Transverse colon (tissue), 4 donors: ENCODE measurements around the gene NDUFV2. TPM values are rescaled to one million over a fixed set of nuclear protein-coding genes. Genes with fewer than 3 reads are reported as not detected.

Experiments used
- DNase-seq: peaks from one replicate; pipeline ENCODE4 v3.0.0-alpha.2; 2019
- H3K27ac ChIP-seq, 4 donors: fragments of 200-600 bp; sonication (generic); 2 replicates each; pipeline ENCODE4 v1.5.1; 2016 to 2018; ENCODE audit warnings: inconsistent platforms in 4 of 4
- H3K27me3 ChIP-seq: fragments of 200-600 bp; sonication (generic); 2 replicates; pipeline ENCODE4 v1.5.1; 2017; ENCODE audit warnings: inconsistent platforms
- H3K36me3 ChIP-seq, 4 donors: fragments of 200-600 bp; sonication (generic); 2 replicates each; pipeline ENCODE4 v1.5.1; 2017 to 2019; ENCODE audit warnings: inconsistent platforms in 4 of 4
- H3K4me1 ChIP-seq, 4 donors: fragments of 200-600 bp; sonication (generic); 2 replicates each; pipeline ENCODE4 v1.5.1; 2017 to 2020; ENCODE audit warnings: inconsistent platforms in 4 of 4
- H3K4me3 ChIP-seq, 4 donors: fragments of 200-600 bp; sonication (generic); 1 replicate in 1 of 4; 2 replicates in 3 of 4; pipeline versions ENCODE4 v1.5.1 to v1.6.1; 2017 to 2019; ENCODE audit warnings: inconsistent platforms in 4 of 4
- H3K9me3 ChIP-seq, 2 donors: fragments of 200-600 bp; sonication (generic); 2 replicates each; pipeline ENCODE4 v1.5.1; 2017 to 2019; ENCODE audit warnings: inconsistent platforms in 2 of 2
- EP300 ChIP-seq: sonication (generic); formaldehyde crosslinking; IDR thresholded peaks from one replicate; pipeline ENCODE4 v1.6.1; 2017; ENCODE audit warnings: antibody characterized with exemption, low read depth
- POLR2A ChIP-seq: fragments of 450-650 bp; IDR thresholded peaks from one replicate; pipeline ENCODE4 v1.6.1; 2016; ENCODE audit warnings: antibody characterized with exemption, mild to moderate bottlenecking, moderate library complexity
- POLR2AphosphoS5 ChIP-seq, 3 donors: sonication (generic); formaldehyde crosslinking; IDR thresholded peaks; one replicate each; pipeline ENCODE4 v1.6.1; 2016; ENCODE audit warnings: antibody characterized with exemption in 3 of 3
- WGBS, 2 donors: methylation state at CpG; one replicate each; pipeline ENCODE4 v1.1.5; 2018; ENCODE audit warnings: low coverage in 1 of 2; 5-methylcytosine and 5-hydroxymethylcytosine counted together
- in situ Hi-C, 4 donors: fragments of 200-750 bp; cut with MboI; loops; one replicate each; pipeline versions ENCODE4 v1.15.0 to v1.15.1; 2017; ENCODE audit warnings: low sequenced_read_pairs in 3 of 4, low pct_ligation_motif_present in 1 of 4, low pct_unique_long_range_greater_than_20kb in 1 of 4
- intact Hi-C: fragments of 100-400 bp; cut with DNase I; formaldehyde crosslinking; loops from one replicate; pipeline ENCODE4 v1.15.1; 2023; ENCODE audit warnings: low total_unique reads
- total RNA-seq, 4 donors: library from RNA; depleted of rRNA; stranded (reverse); fragments of >200 nt; gene quantifications; one replicate each; pipeline ENCODE4 v1.1.0, GENCODE V29; 2016
- TF ChIP-seq, protein P1 (sequence below), 5 experiments: fragments of 200-600 bp in 3 of 5; fragments of 450-650 bp in 2 of 5; sonication (generic) in 3 of 5; IDR thresholded peaks; 1 replicate in 2 of 5; 2 replicates in 3 of 5; pipeline ENCODE4 v1.5.1; 2016 to 2017; ENCODE audit warnings: antibody characterized with exemption in 5 of 5, inconsistent platforms in 3 of 5, mild to moderate bottlenecking in 2 of 5, moderate library complexity in 1 of 5

Gene NDUFV2
- total RNA-seq, 4 donors from 2014 or later, result 24.7 to 140 (median 113) TPM

DNA sequence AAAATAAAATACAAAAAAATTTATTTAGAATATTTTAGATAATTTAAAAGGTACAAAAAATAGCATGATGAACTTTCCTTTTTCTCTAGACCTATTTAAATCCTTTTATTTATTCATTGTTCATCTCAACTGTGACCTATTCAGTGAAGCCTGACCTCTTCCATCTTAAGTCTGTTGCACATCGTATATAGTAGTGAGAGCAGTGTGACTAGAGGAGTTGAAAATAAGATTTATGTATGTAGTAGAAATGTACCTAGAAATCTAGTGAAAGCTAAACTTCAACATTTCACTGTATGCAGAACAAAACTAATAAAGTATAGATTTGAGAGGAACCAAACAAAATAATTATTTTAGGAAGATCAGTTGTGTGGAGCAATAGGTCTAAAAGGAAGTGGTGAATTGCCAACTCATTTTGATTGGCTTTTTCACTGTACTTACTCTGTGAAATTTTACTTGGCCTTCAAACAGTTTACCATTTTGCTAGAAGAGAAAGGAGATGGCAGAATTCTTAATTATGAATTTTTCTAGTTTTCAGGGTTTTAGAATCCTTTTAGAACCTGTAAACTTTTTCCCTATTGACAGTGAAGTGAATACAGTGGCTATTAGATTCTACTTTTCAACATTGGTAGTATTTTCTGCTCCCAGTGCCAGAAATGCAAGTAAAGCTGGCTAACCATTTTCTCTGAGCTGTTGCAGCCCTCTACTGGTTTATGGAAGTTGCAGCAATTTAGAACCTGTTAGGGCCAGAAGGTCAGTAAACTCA, 45.1 kb downstream of the NDUFV2 start:
- intact Hi-C loops (loop anchor here (2.0 kb wide), 1 partner anchor 75 kb away; no protein-coding TSS in a partner anchor), in situ Hi-C loops (loop anchor here in 1 of 4 donors (5.0 kb wide), 1 partner anchor 75 kb away; no protein-coding TSS in a partner anchor)
- H3K27ac ChIP-seq, result peak overlapping the region; percentile 45 to 58 (median 51)
- 6 to 25% methylated on average over 1 of the region's 1 CpG for WGBS, 2 donors
- peak; percentile 28 for DNase-seq
- H3K27me3 ChIP-seq, result no peaks in the 10 kb centered on the region
- TF ChIP-seq, protein P1, sequence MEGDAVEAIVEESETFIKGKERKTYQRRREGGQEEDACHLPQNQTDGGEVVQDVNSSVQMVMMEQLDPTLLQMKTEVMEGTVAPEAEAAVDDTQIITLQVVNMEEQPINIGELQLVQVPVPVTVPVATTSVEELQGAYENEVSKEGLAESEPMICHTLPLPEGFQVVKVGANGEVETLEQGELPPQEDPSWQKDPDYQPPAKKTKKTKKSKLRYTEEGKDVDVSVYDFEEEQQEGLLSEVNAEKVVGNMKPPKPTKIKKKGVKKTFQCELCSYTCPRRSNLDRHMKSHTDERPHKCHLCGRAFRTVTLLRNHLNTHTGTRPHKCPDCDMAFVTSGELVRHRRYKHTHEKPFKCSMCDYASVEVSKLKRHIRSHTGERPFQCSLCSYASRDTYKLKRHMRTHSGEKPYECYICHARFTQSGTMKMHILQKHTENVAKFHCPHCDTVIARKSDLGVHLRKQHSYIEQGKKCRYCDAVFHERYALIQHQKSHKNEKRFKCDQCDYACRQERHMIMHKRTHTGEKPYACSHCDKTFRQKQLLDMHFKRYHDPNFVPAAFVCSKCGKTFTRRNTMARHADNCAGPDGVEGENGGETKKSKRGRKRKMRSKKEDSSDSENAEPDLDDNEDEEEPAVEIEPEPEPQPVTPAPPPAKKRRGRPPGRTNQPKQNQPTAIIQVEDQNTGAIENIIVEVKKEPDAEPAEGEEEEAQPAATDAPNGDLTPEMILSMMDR (IDR thresholded peaks at IDR 0.05), result peak; percentile 60 to 80 (median 67)
- TF ChIP-seq EP300 (no peak), POLR2A (no peak), POLR2AphosphoS5 (IDR thresholded peaks at IDR 0.05) (peak in 1 of 3 donors; percentile 36)
- H3K9me3 ChIP-seq, result no peaks in the 10 kb centered on the region
- H3K36me3 ChIP-seq, result no peaks in the 10 kb centered on the region
- H3K4me3 ChIP-seq, result no peak overlapping the region
- peaks cover 17 to 94% (median 43%) of the 10 kb centered on the region in 4 donors for H3K4me1 ChIP-seq

DNA sequence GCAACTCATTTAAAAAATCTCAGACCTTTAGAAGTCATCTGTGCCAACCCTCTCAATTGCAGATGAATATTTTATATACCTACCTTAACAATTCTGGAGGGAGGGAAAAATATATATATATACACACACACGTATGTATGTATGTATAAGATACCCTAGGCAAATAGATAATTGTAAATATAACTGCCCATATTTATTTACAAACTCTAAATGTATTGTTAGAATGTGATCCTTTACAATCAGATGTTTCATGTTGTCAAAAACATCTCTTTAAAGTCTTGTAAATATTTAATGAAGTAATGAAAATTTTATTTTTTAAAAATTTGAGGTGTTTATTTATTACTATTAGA, 45.7 kb downstream of the NDUFV2 start:
- H3K27ac ChIP-seq, result peak overlapping the region in 3 of 4 donors; percentile 47 to 58 (median 55)
- intact Hi-C loops, result loop anchor here (2.0 kb wide), 1 partner anchor 75 kb away; no protein-coding TSS in a partner anchor
- WGBS, 2 donors, result 14 to 20% methylated on average over 1 of the region's 1 CpG

DNA sequence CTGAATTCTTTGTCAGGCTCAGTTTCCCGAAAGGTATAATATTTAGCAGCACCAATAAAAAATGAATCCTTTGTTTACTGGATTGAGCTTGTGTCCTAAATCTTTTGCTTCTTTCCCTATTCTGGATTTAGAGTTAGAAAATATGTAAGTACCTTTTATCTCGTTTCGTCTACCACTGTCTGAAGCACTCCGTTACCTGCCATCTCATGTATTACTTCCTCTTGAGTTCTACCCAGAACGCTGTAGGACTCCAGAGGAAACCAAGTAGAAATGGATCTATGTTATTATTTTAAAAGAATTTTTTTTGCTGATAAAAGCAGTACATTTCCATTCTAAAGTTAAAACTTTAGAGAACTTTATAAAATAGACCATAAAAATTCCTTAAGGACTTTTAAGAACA, 47.6 kb downstream of the NDUFV2 start:
- peaks cover 17 to 93% (median 35%) of the 10 kb centered on the region in 4 donors for H3K4me1 ChIP-seq
- DNase-seq, result no peak
- TF ChIP-seq, protein P1 (IDR thresholded peaks at IDR 0.05), result no peak
- TF ChIP-seq POLR2A, result no peak
- no peak for TF ChIP-seq EP300
- no peak for TF ChIP-seq POLR2AphosphoS5 (IDR thresholded peaks at IDR 0.05)
- 69 to 74% methylated on average over 5 of the region's 5 CpGs for WGBS, 2 donors
- no peak overlapping the region for H3K4me3 ChIP-seq
- H3K27me3 ChIP-seq, result no peaks in the 10 kb centered on the region
- in situ Hi-C loops (loop anchor here in 2 of 4 donors (5.0 to 10.0 kb wide), 2 partner anchors 65 to 78 kb away; no protein-coding TSS in a partner anchor), intact Hi-C loops (no loop called here)
- H3K36me3 ChIP-seq, result no peaks in the 10 kb centered on the region
- no peaks in the 10 kb centered on the region for H3K9me3 ChIP-seq
- H3K27ac ChIP-seq, result no peak overlapping the region

More for the DNA sequence above, 45.7 kb downstream of the NDUFV2 start:
- TF ChIP-seq POLR2A, result no peak
- TF ChIP-seq, protein P1 (IDR thresholded peaks at IDR 0.05), result peak in 1 of 5 experiments; percentile 2
- no peaks in the 10 kb centered on the region for H3K36me3 ChIP-seq
- no peak overlapping the region for H3K4me3 ChIP-seq
- H3K4me1 ChIP-seq, result peaks cover 17 to 95% (median 43%) of the 10 kb centered on the region in 4 donors
- H3K9me3 ChIP-seq, result no peaks in the 10 kb centered on the region
- in situ Hi-C loops, result loop anchor here in 1 of 4 donors (5.0 kb wide), 1 partner anchor 76 kb away; no protein-coding TSS in a partner anchor
- DNase-seq, result no peak
- H3K27me3 ChIP-seq, result no peaks in the 10 kb centered on the region

DNA sequence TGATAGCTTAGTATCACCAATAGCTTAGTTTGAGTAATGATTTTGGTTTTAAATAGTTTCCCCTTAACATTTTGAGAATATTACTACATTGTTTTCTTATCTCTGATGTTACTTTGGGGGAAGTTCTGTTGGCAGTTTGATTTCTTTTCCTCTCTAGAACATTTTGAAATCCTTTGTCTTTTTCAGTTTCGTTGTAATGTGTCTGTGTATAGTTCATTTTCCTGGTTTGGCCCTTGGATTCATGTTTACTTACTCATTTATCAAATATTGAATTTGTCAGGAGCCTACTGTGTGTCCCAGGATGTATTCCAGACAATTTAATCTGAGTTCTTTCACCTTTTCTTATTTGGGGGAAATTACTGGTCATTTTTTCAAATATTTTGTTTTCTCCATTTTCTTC, 50.8 kb downstream of the NDUFV2 start:
- peak overlapping the region in 1 of 4 donors; percentile 5 for H3K27ac ChIP-seq
- no peak for DNase-seq
- TF ChIP-seq, protein P1 (IDR thresholded peaks at IDR 0.05), result no peak
- TF ChIP-seq POLR2AphosphoS5 (IDR thresholded peaks at IDR 0.05), result no peak
- no peak for TF ChIP-seq EP300
- no peak for TF ChIP-seq POLR2A
- in situ Hi-C loops, result loop anchor here in 2 of 4 donors (5.0 to 10.0 kb wide), 2 partner anchors 68 to 81 kb away; no protein-coding TSS in a partner anchor
- peaks cover 0 to 70% (median 14%) of the 10 kb centered on the region in 4 donors for H3K4me1 ChIP-seq
- WGBS, 2 donors, result 57 to 64% methylated on average over 1 of the region's 1 CpG
- intact Hi-C loops, result no loop called here
- no peaks in the 10 kb centered on the region for H3K27me3 ChIP-seq
- H3K9me3 ChIP-seq, result no peaks in the 10 kb centered on the region
- no peaks in the 10 kb centered on the region for H3K36me3 ChIP-seq
- no peak overlapping the region for H3K4me3 ChIP-seq
